GM18951 (cell line): Measurements from ENCODE around the gene NVL.
"Not testable (repeated sequence)": the region's sequence is repeated elsewhere in the genome, so short reads cannot be mapped to it uniquely, and the experiment has no call there.

Source experiments
- POLR2A ChIP-seq: IDR thresholded peaks from 4 replicates; pipeline ENCODE4 v1.6.1; 2011; ENCODE audit warnings: mild to moderate bottlenecking; ENCODE audit not compliant: insufficient read length, insufficient read depth; ENCODE audit errors: extremely low read depth
- in situ Hi-C: fragments of 300-500 bp; cut with MboI; formaldehyde crosslinking; loops from one replicate; pipeline ENCODE4 v1.12.0; 2022; ENCODE audit warnings: low sequenced_read_pairs, mixed read lengths, inconsistent platforms; ENCODE audit not compliant: unreplicated experiment

Gene NVL

GRCh38 chr1:224321706-224322105 is 8.3 kb downstream of the NVL start:
- in situ Hi-C loops, result loop anchor here (10.0 kb wide), 1 partner anchor 197 kb away; no protein-coding TSS in a partner anchor
- TF ChIP-seq POLR2A, result no peak

DNA sequence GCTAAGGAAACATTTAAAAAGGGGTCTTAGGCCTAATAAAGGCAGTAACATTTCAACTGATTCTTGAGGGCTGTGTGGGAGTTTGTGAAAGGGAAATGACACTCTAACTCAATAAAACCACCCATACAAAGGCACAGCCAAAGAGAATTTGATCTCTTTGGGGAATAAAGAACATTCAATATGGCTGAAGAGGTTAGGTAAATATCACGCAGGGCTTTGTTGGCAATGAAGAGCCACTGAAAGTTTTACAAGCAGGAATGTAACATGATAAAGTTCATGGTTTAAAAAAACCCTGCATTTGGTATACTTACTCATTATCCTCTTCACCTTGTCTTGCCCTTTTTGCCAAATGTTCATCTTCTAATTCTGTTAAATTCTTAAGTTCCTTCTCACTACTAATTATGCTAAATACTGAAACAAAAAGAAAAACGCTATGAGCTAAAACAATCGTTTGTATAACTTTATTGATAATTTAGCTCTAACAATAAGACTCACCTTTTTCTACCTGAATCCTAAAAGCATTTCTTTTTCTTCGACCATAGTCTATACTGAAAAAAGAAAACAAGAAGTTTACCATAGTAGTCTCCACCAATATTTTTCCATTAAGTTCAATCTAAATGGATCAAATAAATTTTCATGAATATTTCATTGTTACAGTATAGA is 12.5 kb downstream of the NVL start:
- TF ChIP-seq POLR2A, result no peak
- in situ Hi-C loops, result no loop called here

- no peak for TF ChIP-seq POLR2A
- in situ Hi-C loops, result no loop called here
Measured at GRCh38 chr1:224312025-224312424, 17.9 kb downstream of the NVL start.

DNA sequence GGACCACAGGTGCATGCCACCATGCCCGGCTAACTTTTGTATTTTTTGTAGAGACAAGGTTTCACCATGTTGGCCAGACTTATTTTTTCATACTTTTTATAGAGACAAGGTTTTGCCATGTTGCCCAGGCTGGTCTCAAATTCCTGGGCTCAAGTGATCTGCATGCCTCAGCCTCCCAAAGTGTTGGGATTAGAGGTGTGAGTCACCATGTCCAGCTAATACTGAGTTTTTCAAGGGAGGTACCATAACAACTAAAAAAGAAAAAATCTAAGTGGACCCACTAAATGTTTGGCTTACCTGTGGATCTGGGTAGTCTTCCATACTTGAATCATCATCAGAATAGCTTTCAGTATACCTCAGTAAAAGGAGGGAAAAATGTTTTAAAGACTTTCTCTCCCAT is 18.5 kb downstream of the NVL start:
- in situ Hi-C loops, result not testable (repeated sequence)

GRCh38 chr1:224308064-224308463 is 21.9 kb downstream of the NVL start:
- in situ Hi-C loops, result no loop called here
- no peak for TF ChIP-seq POLR2A

GRCh38 chr1:224304767-224305166 is 25.2 kb downstream of the NVL start:
- in situ Hi-C loops, result no loop called here
- TF ChIP-seq POLR2A, result no peak

DNA sequence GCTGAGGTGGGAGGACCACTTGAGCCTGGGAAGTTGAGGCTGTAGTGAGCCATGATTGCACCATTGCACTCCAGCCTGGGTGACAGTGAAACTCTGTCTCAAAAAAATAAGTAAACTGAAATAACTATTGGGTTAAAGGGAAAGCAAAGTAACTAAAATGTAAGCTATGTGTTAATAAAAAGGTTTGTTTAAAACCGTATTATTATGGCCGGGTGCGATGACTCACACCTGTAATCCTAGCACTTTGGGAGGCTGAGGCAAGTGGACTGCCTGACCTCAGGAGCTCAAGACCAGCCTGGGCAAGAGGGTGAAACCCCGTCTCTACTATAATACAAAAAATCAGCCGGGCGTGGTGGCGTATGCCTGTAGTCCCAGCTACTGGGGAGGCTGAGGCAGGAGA is 27.0 kb downstream of the NVL start:
- in situ Hi-C loops, result no loop called here
- TF ChIP-seq POLR2A, result no peak

GRCh38 chr1:224301391-224301790 is 28.6 kb downstream of the NVL start:
- TF ChIP-seq POLR2A, result no peak
- in situ Hi-C loops, result no loop called here

GRCh38 chr1:224300346-224300745 is 29.6 kb downstream of the NVL start:
- TF ChIP-seq POLR2A, result no peak

DNA sequence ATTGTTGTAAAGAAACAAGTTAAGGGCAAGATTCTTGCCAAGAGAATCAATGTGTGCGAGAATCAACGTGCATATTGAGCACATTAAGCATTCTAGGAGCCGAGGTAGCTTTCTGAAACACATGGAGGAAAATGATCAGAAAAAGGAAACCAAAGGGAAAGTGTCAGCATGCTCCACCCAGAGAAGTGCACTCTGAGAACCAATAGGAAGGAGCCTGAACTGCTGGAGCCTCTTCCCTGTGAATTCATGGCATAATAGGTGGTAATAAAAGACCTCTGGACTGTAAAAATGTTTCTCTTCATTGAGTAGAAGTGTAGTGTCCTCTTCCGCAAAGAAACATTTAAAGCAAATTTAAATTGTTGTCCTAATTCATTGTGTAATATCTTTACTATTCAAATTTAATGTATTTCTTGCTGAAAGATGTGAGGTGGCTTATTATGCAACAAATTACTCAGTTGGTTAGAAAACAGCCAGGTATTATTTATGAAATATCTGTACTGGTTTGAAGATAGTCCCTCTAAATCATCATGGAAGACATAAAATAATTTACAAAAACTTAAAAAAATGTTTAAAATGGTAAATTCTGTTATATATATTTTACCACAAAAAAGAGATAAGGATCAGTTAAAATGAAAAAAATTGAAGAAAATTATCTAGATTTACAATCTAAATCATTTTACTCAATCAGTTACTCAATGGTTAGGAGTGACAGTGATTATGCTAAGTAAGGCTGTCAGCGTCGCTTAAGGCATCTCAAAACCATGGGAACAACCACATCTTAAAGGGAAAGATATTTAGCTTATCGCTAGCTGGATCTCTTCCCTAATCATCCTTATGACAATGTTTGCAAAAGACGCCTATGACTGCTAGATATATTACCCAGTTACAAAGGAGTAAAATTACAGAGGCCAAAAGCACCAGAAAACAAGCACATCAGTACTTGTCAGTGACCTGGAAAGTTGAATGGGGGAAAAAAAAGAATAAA is 31.3 kb downstream of the NVL start:
- TF ChIP-seq POLR2A, result no peak
- in situ Hi-C loops, result no loop called here

More at GRCh38 chr1:224300346-224300745, 29.6 kb downstream of the NVL start:
- in situ Hi-C loops, result no loop called here

- in situ Hi-C loops, result no loop called here
- TF ChIP-seq POLR2A, result no peak
Measured at GRCh38 chr1:224294775-224295174, 35.2 kb downstream of the NVL start.

DNA sequence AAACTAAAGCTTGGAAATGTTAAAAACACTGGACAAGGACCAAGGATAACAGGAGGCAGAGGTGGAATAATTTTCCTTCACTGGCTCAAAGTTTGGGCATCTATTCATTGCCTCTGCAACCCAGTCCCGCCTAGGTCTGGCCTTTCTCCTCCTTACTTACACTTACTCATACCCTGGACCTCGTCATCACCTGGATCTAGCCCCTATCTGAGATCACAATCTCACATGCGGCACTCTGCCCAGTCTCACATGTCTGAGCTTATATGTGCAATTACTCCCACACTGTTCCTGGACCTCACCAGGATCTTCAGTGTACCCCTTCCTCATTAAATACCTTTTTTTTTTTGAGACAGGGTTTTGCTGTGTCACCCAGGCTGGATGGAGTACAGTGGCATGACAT is 37.6 kb downstream of the NVL start:
- TF ChIP-seq POLR2A, result no peak
- in situ Hi-C loops, result no loop called here

- no peak for TF ChIP-seq POLR2A
- in situ Hi-C loops, result no loop called here
Measured at GRCh38 chr1:224289396-224289795, 40.6 kb downstream of the NVL start.

DNA sequence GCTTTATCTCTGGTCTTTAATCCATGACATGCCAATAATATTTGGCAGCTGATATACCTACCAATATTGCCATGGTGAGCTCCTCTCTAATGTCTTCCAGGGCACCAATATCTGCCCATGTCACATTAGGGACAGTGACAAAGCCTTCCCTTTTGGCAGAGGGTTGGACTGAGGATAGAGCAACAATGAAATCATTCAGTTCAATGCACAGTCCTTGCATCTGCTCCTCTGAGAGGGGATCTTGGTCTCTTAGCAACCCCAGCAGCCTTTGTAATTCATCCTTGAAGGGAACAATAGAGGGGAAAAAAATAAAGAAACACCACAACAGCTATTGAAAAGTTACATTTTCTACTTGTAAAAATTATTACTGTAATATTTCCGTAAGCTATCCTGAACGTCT is 42.3 kb downstream of the NVL start:
- in situ Hi-C loops, result no loop called here
- no peak for TF ChIP-seq POLR2A
